ENCODE results near the gene IRGQ.
"Not testable (repeated sequence)": the region's sequence is repeated elsewhere in the genome, so short reads cannot be mapped to it uniquely, and the experiment has no call there.

The IRGQ gene

DNA sequence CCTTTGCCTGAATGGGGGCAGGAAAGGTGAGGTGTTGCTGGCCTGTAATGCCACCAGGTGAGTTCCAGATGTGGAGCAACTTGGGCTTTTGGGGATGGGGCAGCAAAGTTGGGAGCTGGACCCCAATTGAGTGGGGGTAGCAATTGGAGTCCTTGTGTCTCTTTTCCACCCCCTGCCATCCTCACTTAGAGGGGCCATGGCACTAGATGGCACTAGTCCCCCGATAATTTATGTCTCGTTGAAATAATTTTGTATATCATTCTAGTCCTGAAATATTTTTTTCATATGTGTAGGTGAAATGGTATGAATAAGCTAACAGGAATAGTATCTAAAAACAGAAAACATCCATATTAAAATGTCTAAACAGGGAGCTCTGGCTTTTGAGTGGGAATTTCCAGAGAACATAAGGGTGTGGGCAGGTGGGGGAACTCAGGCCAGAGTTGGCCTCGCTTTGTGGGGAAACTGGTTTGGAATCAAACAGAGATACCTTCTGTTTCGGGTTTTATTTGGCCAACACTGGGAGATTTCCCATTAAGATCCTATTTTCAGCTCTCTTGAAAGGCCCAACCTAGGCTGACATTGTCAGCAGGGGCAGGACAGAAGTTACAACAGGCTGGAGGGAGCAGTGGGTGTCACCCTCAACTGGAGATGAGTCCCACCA is 3.8 kb upstream of the IRGQ start:
- DNase-seq: peak in 2 of 58 donors; percentile 3 to 7

- DNase-seq: no peak
These were observed 2.7 kb upstream of the IRGQ start for GRCh38 chr19:43598445-43599240.

DNA sequence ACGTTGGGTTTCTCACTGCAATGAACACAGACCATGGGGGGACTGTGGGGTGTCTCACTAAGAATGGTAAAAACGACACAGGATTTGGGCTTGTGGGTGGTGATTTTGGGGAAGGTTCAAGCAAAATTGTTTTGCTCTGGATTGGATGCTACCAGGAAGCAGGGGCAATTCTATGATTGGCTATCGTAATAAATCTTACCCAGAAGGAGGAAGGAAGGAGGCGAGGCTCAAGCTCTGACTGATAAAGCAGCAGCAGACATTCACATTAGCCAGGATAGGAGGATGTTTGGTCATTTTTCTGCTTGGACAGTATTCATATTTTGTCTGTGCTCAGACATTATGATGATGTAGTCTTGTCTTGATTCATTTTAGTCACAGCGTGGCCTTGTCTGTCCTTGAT is 1.9 kb upstream of the IRGQ start:
- DNase-seq: no peak

DNA sequence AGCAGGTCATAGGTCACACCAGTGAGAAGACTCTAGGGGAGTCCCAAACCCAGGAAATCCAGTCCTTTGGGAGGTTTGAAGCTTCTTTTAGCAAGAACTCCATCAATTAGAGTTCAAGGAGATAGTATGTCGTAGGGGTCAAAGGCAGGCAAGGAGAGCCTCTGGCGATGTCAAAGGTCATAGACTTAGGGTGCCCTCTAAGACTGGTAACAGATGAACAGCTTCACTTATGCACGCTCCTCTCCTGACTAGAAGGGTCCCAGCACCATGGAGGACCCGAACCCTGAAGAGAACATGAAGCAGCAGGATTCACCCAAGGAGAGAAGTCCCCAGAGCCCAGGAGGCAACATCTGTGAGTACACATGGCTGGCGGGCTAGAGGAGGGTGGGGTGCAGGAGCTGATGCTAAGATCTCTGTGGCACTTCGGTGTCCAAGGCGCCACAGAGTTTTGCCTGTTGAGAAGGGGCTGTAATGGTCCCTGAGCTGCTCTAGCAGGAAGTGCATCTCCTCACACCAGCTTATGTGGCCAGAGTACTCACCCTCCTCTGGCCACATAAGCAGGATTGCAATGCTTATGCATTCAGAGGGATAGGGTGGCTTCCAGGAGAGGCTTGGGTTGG is 1.0 kb upstream of the IRGQ start:
- no peak for DNase-seq

DNA sequence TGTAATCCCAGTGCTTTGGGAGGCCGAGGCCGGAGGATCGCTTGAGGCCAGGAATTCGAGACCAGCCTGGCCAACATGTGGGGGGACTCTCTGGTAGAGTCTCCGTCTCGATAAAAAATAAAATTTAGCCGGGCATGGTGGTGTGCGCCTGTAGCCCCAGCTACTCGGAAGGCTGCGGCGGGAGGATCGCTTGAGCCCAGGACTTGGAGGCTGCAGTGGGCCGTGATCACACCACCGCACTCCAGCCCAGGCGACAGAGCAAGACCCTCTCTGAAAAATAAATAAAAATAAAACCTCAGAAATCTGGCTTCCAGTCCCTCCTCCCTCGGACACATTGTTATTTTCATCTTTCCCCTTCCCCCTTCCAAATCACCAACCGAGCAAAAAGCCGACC is 332 bp downstream of the IRGQ start:
- DNase-seq: peak in 3 of 58 donors; percentile 39 to 61 (median 48)

DNA sequence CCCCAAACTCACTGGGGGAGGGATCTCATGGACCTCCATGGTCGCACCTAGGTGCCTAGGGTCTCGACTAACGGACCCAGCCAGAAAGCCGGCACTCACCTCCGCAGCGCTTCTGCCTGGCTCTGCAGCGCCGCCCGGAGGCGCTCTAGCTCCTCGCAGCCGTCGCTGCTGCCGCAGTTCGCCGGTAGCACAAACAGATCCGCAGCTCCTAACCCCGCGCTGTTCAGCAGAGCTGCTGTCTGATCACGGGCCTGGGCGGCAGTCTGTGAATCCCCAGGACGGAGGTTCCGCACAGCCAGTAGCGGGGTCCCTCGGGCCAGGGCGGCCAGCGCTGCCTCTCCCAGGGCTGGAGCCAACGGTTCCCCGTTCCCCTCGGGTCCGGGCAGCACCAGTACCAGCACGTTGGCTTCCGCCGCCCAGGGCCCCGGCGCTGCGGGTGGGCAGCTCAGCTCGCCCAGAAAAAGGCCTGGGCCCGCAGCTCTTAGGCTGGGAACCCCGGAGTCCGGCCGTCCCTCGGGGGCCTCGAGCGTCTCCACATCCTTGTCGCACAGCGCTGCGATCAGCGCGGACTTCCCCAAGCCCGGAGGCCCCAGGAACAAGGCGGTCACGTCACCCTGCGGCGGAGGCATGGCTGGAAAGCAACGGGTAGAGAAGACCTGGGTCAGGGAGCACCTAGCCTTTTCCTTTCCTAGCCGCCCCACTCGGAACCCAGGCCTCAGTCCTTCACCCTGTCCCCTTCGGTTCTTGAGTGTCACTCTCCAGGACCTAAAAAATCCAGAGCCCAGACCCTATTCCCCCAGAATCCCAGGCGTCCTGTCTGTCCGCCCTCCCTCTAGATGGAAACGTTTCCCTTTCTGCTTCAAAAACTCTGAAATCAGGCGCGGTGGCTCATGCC is 977 bp downstream of the IRGQ start:
- DNase-seq: peak in 29 of 58 donors; percentile 9 to 48 (median 31)

DNA sequence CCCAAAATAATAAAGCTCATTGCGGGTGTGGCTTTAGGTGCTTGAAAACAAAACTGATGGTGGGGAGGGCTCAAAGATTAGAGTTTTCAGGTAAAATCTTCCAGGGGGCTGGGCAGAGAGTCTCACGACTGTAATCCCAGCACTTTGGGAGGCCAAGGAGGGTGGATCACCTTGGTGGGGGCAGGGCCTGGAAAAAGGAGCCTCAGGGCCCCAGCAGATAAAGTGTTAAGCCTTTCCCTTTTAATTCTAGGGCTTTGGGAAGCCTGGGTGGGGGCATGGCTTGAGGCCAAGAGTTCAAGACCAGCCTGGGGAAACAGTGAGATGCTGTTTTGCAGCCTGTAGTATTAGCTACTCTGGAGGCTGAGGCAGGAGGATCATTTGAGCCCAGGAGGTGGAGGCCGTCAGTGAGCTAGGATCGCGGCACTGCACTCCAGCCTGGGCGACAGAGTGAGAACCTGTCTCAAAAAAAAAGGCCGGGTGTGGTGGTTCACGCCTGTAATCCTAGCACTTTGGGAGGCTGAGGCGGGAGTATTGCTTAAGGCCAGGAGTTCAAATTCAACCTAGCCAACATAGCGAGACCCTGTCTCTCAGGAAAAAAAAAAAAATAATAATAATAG is 1.7 kb downstream of the IRGQ start:
- no peak for DNase-seq

- DNase-seq: no peak
These were observed 3.1 kb downstream of the IRGQ start for GRCh38 chr19:43592800-43593350.

DNA sequence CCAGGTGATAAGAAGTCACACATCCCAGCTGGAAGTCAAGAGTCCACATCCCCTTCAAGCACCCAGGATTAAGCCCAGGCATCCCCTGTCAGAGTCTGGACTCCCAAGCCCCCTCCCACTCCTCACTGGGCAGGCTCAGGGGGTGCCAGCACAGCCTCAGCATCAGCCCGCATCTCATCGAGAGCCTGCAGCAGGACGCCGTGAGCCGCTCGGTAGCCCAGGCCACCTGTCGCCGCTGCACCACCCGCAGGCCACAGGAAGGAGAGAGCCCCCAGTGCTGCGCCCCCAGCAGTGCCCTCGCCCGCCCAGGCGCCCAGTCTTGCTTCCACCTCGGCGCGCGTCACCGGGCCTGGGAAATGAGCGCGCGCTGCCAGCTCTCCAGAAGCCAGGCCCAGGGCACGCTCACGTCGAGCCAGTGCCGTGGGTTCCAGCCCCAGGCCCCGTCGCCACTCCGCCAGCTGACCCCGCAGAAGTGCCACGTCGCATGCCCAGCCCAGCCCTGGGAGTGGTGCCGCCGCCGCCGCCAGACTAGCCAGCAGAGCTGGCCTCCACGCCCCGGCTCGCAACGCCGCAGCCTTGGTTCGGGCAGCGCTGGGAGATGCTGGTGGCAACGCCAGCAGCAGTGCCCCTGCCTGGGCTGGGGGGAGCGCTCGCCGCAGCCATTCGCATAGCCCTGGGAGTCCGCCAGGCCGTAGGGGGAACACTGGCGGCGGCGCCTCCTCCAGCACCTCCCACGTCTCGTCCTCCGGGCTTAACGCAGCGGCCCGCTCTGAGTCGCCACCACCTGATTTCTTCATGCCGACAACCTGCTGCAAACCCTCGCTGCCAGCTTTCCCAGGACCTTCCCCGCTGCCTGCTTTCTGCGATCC is 3.8 kb downstream of the IRGQ start:
- no peak for DNase-seq

GRCh38 chr19:43589678-43590077 is 6.3 kb downstream of the IRGQ start:
- DNase-seq: no peak

DNA sequence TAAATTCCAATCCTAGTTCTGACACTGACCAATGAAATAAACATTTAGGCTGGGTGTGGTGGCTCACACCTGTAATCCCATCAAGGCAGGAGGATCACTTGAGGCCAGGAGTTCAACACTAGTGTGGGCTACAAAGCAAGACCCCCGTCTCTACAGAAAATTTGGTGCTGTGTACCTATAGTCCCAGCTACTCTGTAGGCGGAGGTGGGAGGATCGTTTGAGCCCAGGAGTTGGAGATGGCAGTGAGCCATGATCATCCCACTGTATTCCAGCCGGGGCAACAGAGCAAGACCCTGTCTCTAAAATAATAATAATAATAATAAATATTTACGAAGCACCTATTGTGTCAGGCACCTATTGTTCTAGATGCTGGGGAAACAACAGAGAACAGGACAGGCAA is 6.7 kb downstream of the IRGQ start:
- no peak for DNase-seq

DNA sequence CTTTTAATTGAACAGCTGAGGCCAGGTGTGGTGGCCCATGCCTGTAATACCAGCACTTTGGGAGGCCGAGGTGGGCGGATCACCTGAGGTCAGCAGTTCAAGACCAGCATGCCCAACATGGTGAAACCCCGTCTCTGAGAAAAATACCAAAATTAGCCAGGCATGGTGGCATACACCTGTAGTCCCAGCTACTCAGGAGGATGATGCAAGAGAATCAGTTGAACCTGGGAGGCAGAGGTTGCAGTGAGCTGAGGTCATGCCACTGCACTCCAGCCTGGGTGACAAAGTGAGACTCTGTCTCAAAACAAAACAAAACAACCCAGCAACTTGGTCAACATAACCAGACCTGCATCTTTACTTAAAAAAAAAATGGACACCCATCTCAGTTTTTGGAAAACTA is 8.9 kb downstream of the IRGQ start:
- not testable (repeated sequence) for DNase-seq

GRCh38 chr19:43586346-43586745 is 9.6 kb downstream of the IRGQ start:
- no peak for DNase-seq

GRCh38 chr19:43584484-43584883 is 11.4 kb downstream of the IRGQ start:
- no peak for DNase-seq

DNA sequence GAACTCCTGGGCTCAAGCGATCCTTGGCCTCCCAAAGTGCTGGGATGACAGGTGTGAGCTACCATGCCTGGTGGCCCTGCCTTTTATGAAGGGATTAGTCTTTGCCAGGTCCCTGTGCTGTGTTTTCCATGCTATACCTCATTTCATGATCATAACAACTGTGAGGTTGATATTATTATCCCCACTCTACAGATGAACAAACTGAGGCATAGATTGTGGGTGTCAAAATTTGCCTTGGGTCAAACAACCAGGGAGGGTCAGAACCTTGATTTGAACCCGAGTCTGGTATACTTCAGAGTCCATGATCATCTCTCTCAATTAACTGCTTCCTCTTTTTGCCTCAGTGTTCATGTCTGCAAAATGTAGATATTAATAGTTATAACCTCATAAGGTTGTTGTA is 13.4 kb downstream of the IRGQ start:
- no peak for DNase-seq

DNA sequence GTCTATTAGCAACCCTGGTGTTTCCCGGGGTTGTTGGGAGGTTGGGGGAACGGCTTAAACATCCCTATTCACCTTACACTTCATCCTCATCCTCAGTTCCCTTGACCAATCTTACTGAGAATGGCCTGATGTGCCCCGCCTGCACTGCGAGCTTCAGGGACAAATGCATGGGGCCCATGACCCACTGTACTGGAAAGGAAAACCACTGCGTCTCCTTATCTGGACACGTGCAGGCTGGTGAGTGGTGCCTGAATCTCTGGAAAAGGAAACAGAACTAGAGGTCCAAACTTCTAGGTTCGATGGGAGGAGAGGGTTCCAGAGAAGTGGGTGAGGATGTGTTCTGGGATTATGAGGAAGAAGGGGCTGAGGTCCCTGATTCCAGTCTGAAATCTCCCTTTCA is 14.5 kb downstream of the IRGQ start:
- DNase-seq: no peak

DNA sequence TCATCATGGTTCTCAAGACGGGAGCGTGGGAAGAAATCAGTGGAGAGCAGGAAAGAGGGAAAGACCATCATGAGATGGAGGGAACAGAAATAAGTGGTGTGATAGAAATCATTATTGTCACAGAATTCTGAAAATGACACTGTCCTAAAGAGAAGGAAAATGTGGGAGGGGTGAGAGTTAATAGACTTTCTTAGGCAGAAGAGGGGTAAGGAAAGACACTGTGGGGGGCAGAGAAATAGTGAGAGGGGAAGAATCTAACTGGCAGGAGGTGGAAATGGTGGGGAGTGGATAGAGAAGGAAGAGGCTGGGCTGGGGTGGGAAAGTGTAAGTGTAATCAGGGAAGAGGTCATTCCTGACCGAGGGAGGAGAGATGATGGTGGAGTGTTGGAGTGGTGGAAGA is 17.1 kb downstream of the IRGQ start:
- DNase-seq: no peak

- DNase-seq: peak in 6 of 58 donors; percentile 45 to 63 (median 50)
These were observed 19.7 kb downstream of the IRGQ start for GRCh38 chr19:43575955-43576878.

All from anterior cingulate cortex (tissue), 58 donors.